ENCODE results near the gene CLRN2. TPM values are rescaled to one million over a fixed set of nuclear protein-coding genes. Genes with fewer than 3 reads are reported as not detected.

Gene CLRN2
- total and polyA plus RNA-seq, 2 donors from 2014 or later = not detected

- H3K27ac ChIP-seq (ENCODE audit: low read depth in 2 of 2, low read length in 2 of 2) = no peak overlapping the region
- no peaks in the 10 kb centered on the region for H3K36me3 ChIP-seq (ENCODE audit: control insufficient read depth in 2 of 3, insufficient read depth in 3 of 3, low read length in 3 of 3)
- no peak for TF ChIP-seq CTCF (IDR thresholded peaks at IDR 0.05; ENCODE audit: borderline replicate concordance, extremely low read depth, insufficient read depth)
- H3K9me3 ChIP-seq (ENCODE audit: control insufficient read depth in 2 of 3, insufficient read depth in 1 of 3, low read length in 3 of 3) = no peaks in the 10 kb centered on the region
- no peak overlapping the region for H3K4me3 ChIP-seq (ENCODE audit: low read length in 3 of 3)
- FAIRE-seq (no peak), DNase-seq (no peak)
- no peaks in the 10 kb centered on the region for H3K4me1 ChIP-seq (ENCODE audit: control insufficient read depth in 2 of 3, insufficient read depth in 2 of 3, low read depth in 1 of 3, low read length in 3 of 3)
- intact Hi-C loops (cut with DNase I) = no loop called here
- H3K9ac ChIP-seq (ENCODE audit: low read length in 3 of 3) = no peak overlapping the region
- H3K27me3 ChIP-seq (ENCODE audit: control insufficient read depth, insufficient read depth, low read length) = no peaks in the 10 kb centered on the region
Measured at GRCh38 chr4:17528551-17529165, 13.7 kb downstream of the CLRN2 start.

DNA sequence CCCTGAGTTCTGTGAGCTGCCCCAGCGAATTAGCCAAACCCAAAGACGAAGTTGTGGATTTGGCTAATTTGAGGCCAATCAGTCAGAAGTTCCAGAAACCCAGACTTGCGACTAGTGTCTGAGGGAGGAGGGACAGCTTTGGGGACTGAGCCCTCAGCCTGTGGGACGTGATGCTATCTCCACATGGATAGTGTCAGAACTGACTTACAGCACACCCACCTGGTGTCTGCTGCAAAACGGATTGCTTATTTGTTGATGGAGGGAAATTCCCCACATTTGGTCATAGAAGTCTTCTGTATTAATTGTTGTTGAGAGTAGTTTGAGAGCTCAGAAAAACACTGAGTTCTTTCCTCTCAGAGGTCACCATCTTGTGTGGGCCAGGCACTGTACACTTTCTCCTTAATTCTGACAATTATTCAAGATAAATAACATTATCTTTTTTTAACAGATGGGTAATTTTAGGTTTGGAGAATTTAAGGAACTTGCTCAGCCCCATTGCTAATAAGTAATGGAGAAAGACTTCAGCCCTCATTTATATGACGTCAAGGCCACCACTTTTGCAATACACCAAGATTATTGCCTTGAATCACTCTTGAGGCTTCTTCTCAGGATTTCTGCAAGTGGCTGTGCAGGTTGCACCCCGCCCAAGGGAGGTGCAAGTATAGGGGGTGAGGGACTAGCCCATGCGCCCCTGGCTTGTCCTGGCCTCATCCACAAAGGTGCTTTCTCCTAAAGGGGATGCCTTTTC lies 16.7 kb downstream of the CLRN2 start:
- H3K27me3 ChIP-seq (ENCODE audit: control insufficient read depth, insufficient read depth, low read length) = no peaks in the 10 kb centered on the region
- no peak overlapping the region for H3K9ac ChIP-seq (ENCODE audit: low read length in 3 of 3)
- no peaks in the 10 kb centered on the region for H3K9me3 ChIP-seq (ENCODE audit: control insufficient read depth in 2 of 3, insufficient read depth in 1 of 3, low read length in 3 of 3)
- FAIRE-seq = no peak
- no peaks in the 10 kb centered on the region for H3K4me1 ChIP-seq (ENCODE audit: control insufficient read depth in 2 of 3, insufficient read depth in 2 of 3, low read depth in 1 of 3, low read length in 3 of 3)
- no peaks in the 10 kb centered on the region for H3K36me3 ChIP-seq (ENCODE audit: control insufficient read depth in 2 of 3, insufficient read depth in 3 of 3, low read length in 3 of 3)
- no peak overlapping the region for H3K27ac ChIP-seq (ENCODE audit: low read depth in 2 of 2, low read length in 2 of 2)
- DNase-seq = no peak
- no peak overlapping the region for H3K4me3 ChIP-seq (ENCODE audit: low read length in 3 of 3)
- no peak for TF ChIP-seq CTCF (IDR thresholded peaks at IDR 0.05; ENCODE audit: borderline replicate concordance, extremely low read depth, insufficient read depth)
- intact Hi-C loops (cut with DNase I) = no loop called here

- no peaks in the 10 kb centered on the region for H3K27me3 ChIP-seq (ENCODE audit: control insufficient read depth, insufficient read depth, low read length)
- no peaks in the 10 kb centered on the region for H3K9me3 ChIP-seq (ENCODE audit: control insufficient read depth in 2 of 3, insufficient read depth in 1 of 3, low read length in 3 of 3)
- TF ChIP-seq CTCF (IDR thresholded peaks at IDR 0.05; ENCODE audit: borderline replicate concordance, extremely low read depth, insufficient read depth) = no peak
- no peak for FAIRE-seq
- DNase-seq = no peak
- H3K4me1 ChIP-seq (ENCODE audit: control insufficient read depth in 2 of 3, insufficient read depth in 2 of 3, low read depth in 1 of 3, low read length in 3 of 3) = no peaks in the 10 kb centered on the region
- no peak overlapping the region for H3K27ac ChIP-seq (ENCODE audit: low read depth in 2 of 2, low read length in 2 of 2)
- intact Hi-C loops (cut with DNase I) = no loop called here
- H3K4me3 ChIP-seq (ENCODE audit: low read length in 3 of 3) = no peak overlapping the region
- no peak overlapping the region for H3K9ac ChIP-seq (ENCODE audit: low read length in 3 of 3)
- no peaks in the 10 kb centered on the region for H3K36me3 ChIP-seq (ENCODE audit: control insufficient read depth in 2 of 3, insufficient read depth in 3 of 3, low read length in 3 of 3)
Measured at GRCh38 chr4:17534705-17535104, 19.7 kb downstream of the CLRN2 start.
